Right lobe of liver (tissue), 4 donors: ENCODE results near the gene HTR4.

Source experiments
- CTCF ChIP-seq, 4 donors: fragments of 200-600 bp in 3 of 4; fragments of 450-650 bp in 1 of 4; IDR thresholded peaks; one replicate each; pipeline versions ENCODE4 v1.5.1 to v1.8.0; 2016 to 2022; ENCODE audit warnings: antibody characterized with exemption in 4 of 4, mild to moderate bottlenecking in 2 of 4
- POLR2A ChIP-seq: fragments of 450-650 bp; IDR thresholded peaks from one replicate; pipeline ENCODE4 v1.6.1; 2017; ENCODE audit warnings: antibody characterized with exemption, mild to moderate bottlenecking
- donor health status: DM: no; HTN: no; CAD: no.
- donor health status: DM: no; HTN: no; CAD: no.
- donor health status: DM: no; HTN: yes; CAD: no.

- TF ChIP-seq POLR2A (no peak), CTCF (IDR thresholded peaks at IDR 0.05) (no peak)
Measured at GRCh38 chr5:148687871-148688270, 33.5 kb upstream of the HTR4 start.
